SK-N-MC (cell line): ENCODE data around the gene TDO2.

ENCODE experiments used
- DNase-seq: peaks from one replicate; pipeline ENCODE4 v3.0.0-alpha.2; 2011; ENCODE audit warnings: low read depth, low spot score
- H3K27ac ChIP-seq: fragments of 200-600 bp; sonication (generic); 2 replicates; pipeline ENCODE4 v1.5.1; 2016; ENCODE audit warnings: mixed run types
- H3K36me3 ChIP-seq: fragments of 200-600 bp; sonication (generic); 2 replicates; pipeline ENCODE4 v1.6.1; 2017; ENCODE audit warnings: antibody characterized with exemption, low read length, mixed read lengths; ENCODE audit not compliant: insufficient read depth
- H3K4me3 ChIP-seq: fragments of 200-600 bp; sonication (generic); 2 replicates; pipeline ENCODE4 v1.5.1; 2016
- H3K9ac ChIP-seq: fragments of 200-600 bp; sonication (generic); 2 replicates; pipeline ENCODE4 v1.8.0; 2017; ENCODE audit warnings: mixed run types, mixed read lengths; ENCODE audit not compliant: insufficient read length
- H3K9me3 ChIP-seq: fragments of 200-600 bp; sonication (generic); 2 replicates; pipeline ENCODE4 v1.6.1; 2017; ENCODE audit warnings: low read depth, mild to moderate bottlenecking, antibody characterized with exemption, low read length, moderate library complexity, mixed read lengths
- EZH2 ChIP-seq: fragments of 200-600 bp; sonication (generic); IDR thresholded peaks from one replicate; pipeline ENCODE4 v1.6.1; 2017; ENCODE audit warnings: antibody characterized with exemption
- FOXP2 ChIP-seq: optimal IDR thresholded peaks from 2 replicates; pipeline ENCODE3; 2011; ENCODE audit warnings: mild to moderate bottlenecking, moderate library complexity; ENCODE audit not compliant: insufficient read depth; ENCODE audit errors: extremely low read length, control extremely low read depth
- POLR2AphosphoS5 ChIP-seq: IDR thresholded peaks from 2 replicates; pipeline ENCODE4 v1.6.1; 2012; ENCODE audit warnings: mild to moderate bottlenecking, low read depth, low read length, borderline replicate concordance

Gene TDO2

DNA sequence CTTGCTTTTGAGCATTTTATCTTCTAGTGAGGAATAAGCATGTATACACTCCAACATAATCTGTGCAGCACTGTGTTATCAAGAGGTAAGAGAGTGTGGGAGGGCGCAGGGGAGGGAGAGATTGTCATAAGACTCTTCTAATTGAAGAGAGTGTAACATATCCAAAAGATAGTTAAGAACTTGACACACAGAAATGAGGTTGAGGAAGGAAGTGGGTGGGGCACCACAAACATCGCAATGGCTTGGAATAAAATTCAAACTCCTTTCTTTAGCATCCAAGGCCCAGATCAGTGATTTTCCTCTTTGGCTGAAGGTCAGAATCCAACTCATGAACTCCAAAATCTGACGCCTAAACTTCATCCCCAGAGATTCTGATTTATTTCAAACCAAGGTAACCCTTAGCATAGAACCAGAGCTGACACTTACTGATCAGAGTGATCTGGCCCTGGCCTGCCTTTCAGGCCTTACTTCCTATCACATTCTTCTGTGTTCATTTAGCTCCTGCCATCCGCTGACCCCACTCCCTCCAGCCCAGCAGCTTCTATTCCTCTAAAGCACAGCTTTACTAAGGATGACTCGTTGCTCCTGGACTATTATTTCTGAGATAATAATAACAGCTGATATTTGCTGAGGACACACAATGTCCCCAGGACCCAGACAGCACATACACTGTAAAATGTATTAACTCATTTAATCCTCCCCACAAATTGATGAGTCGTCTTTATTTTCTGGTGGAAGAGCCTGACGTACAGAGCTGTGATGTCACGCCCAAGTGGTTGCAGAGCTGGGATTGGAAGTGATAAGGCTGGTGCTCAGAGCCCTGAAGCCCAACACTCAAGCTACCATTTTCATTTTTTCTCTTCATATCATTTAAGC lies 60.8 kb downstream of the TDO2 start:
- no peaks in the 10 kb centered on the region for H3K9me3 ChIP-seq
- no peak overlapping the region for H3K4me3 ChIP-seq
- no peaks in the 10 kb centered on the region for H3K36me3 ChIP-seq
- no peak overlapping the region for H3K27ac ChIP-seq
- no peak overlapping the region for H3K9ac ChIP-seq
- DNase-seq: no peak
- TF ChIP-seq EZH2 (no peak), POLR2AphosphoS5 (no peak), FOXP2 (no peak)

GRCh38 chr4:155966171-155966570 lies 62.7 kb downstream of the TDO2 start:
- H3K9me3 ChIP-seq: no peaks in the 10 kb centered on the region
- no peak for TF ChIP-seq EZH2
- TF ChIP-seq POLR2AphosphoS5: no peak
- TF ChIP-seq FOXP2: no peak
- no peak overlapping the region for H3K9ac ChIP-seq
- no peak for DNase-seq
- no peak overlapping the region for H3K4me3 ChIP-seq
- no peaks in the 10 kb centered on the region for H3K36me3 ChIP-seq
- no peak overlapping the region for H3K27ac ChIP-seq

DNA sequence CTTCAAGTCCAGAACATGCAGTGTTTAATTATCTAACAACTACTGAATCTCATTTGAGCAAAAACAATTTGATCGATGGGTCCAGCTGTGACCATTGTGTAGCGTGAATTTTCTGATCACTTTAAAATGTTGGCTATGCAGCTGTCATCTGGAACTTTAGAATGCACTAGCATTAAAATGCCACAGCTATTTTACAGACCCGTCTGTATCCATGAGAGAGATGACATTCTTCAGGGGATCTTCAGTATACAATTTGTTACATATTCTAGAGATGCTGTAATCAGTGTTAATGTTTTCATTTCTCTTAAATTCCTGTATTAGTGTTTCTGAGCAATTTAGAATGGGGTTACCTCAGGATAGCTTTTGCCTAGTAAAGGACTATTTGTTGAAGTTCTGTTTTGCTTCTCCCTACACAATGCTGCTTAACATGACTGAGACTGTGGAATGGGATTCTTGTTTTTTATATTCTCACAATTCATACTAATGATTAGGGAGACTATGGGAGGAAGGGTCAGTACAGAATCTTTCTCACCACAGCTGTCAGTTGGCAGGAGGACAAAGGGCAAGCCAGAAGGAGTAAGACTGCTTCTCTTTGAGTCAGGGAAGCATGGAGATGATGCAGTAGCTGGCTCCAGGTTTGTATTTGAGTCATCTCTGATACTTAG lies 63.4 kb downstream of the TDO2 start:
- Histone ChIP-seq H3K9ac (no peak overlapping the region), H3K9me3 (no peaks in the 10 kb centered on the region), H3K4me3 (no peak overlapping the region), H3K36me3 (no peaks in the 10 kb centered on the region), H3K27ac (no peak overlapping the region)
- TF ChIP-seq FOXP2: no peak
- TF ChIP-seq EZH2: no peak
- TF ChIP-seq POLR2AphosphoS5: no peak
- DNase-seq: no peak
